22Rv1 (cell line): ENCODE results near the gene RALY.

Source experiments
- CTCF ChIP-seq: fragments of 450-650 bp; IDR thresholded peaks from 2 replicates; pipeline ENCODE4 v1.5.1; 2017; ENCODE audit warnings: mild to moderate bottlenecking
- ZFX ChIP-seq: fragments of 450-650 bp; IDR thresholded peaks from 2 replicates; pipeline ENCODE4 v1.6.1; 2017; ENCODE audit warnings: antibody characterized with exemption, borderline replicate concordance

DNA sequence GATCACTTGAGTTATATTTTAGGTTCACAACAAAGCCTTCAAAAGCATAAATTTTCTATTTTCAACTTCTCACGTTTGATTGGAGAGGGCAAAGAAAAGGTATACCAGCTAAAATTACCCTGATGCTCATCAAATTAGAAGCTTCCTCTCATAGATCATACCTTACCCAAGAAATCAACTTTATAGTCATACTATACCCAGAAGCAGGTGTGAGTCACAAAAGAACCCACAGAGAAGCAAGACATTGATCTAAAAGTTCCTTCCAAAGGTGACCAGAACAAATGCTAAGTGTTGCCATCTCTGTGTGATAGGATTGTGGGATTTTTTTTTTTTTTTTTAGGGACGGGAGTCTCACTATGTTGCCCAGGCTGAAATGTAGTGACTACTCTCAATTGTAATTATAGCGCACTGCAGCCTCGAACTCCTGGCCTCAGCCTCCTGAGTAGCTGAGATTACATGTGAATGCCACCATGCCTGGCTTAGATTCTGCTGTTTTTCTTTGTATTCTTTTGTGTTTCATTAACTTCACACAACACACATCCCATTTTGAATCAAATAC lies 115.0 kb downstream of the RALY start:
- no peak for TF ChIP-seq CTCF
- TF ChIP-seq ZFX: no peak
